GM21390 (cell line): ENCODE measurements around the gene IL1F10.

Experiments used
- ATAC-seq: cut with Tn5 transposase; IDR thresholded peaks from one replicate; pipeline ENCODE4 v1.9.1; 2021; ENCODE audit not compliant: unreplicated experiment

IL1F10 gene

GRCh38 chr2:113058998-113059960 lies 8.5 kb upstream of the IL1F10 start, which contains the start of gene IL36RN:
TSS of gene IL36RN (plus strand) at chr2:113059198. CDS start at chr2:113059439, 241 bp downstream.
- no peak for ATAC-seq

- no peak for ATAC-seq
Measured at GRCh38 chr2:113060396-113060795, 7.4 kb upstream of the IL1F10 start.

GRCh38 chr2:113060796-113061195 lies 7.0 kb upstream of the IL1F10 start:
- ATAC-seq, result no peak

GRCh38 chr2:113061241-113061640 lies 6.5 kb upstream of the IL1F10 start:
- no peak for ATAC-seq

DNA sequence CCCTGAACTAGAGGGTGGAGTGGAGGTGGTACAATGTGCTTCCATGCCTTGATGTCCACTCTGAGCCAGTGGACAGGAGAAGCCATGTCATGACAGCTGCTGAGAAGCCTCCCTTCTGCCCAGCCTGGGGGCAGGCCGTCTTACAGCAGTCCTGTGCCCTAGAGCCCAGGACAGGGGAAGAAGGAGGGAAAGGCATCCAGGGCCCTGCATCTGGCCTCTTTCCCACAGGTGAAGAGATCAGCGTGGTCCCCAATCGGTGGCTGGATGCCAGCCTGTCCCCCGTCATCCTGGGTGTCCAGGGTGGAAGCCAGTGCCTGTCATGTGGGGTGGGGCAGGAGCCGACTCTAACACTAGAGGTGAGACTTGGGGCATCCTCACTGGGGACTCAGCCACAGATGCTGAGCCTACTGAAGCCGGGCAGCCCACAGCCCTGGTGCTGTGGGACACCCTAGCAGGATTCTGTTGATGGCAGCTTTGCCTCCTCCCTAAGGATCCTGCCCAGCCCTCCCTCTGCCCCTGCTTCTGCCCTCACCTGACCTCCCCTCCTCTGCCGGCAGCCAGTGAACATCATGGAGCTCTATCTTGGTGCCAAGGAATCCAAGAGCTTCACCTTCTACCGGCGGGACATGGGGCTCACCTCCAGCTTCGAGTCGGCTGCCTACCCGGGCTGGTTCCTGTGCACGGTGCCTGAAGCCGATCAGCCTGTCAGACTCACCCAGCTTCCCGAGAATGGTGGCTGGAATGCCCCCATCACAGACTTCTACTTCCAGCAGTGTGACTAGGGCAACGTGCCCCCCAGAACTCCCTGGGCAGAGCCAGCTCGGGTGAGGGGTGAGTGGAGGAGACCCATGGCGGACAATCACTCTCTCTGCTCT lies 5.6 kb upstream of the IL1F10 start:
- no peak for ATAC-seq

- ATAC-seq, result no peak
Measured at GRCh38 chr2:113064281-113064680, 3.5 kb upstream of the IL1F10 start.

DNA sequence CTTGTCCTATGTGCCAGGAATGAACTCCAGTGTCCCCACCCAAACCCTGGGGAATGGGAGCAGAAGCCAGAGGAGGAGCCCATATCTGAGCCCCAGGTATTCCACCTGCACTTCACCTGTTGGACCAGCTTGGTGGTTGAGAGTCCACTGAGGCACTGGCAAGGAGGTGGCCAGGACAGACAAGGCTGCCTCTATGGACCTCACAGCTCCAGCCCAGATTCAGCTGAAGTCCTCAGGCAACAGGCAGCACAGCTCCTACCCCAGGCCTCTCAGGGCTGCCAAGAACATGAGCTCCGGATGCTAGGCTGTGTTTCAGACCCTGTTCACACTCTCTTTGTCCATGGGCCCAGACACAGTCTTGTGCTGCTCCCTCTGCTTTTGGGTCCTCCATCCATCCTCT lies 2.9 kb upstream of the IL1F10 start:
- ATAC-seq, result no peak

DNA sequence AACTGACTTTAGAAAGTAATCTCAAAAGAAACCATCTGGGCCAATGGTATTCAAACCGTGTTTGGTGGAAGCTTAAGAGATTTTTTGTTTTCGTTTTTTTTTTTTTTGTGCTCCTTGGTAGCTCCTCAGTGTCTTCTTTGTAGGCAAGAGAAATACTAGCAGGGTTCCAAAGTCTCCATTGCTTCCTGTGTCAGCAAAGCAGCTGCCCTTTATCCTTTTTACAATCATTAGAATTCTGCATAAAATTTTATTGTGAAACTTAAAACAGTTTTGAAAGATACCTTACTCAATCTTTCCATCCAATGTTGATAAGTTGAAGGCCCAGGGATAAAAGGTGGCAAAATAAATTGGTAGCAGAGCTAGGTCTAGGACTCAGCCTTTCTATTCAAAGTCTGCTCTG lies 479 bp downstream of the IL1F10 start:
- no peak for ATAC-seq

- no peak for ATAC-seq
Measured at GRCh38 chr2:113068706-113069485, 1.1 kb downstream of the IL1F10 start.

GRCh38 chr2:113069676-113070605 lies 2.2 kb downstream of the IL1F10 start:
- ATAC-seq, result no peak

DNA sequence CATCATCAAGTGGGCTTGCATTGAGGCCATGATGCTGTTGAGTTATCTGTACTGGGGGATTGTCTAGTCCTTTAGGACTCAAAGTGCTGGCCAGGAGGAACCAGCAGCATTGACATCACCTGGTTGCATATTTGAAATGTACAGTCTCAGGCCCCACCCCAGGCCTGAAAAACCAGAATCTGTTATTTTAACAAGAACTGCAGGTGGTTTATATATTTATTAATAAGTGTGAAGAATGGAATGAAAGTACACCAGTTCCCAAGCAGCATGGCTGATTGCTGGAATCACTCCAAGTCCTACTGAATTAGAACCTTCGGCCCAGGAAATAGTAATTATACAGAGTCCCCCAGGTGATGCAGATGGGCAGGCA lies 2.8 kb downstream of the IL1F10 start:
- no peak for ATAC-seq

- ATAC-seq, result no peak
Measured at GRCh38 chr2:113072584-113072983, 4.8 kb downstream of the IL1F10 start.

DNA sequence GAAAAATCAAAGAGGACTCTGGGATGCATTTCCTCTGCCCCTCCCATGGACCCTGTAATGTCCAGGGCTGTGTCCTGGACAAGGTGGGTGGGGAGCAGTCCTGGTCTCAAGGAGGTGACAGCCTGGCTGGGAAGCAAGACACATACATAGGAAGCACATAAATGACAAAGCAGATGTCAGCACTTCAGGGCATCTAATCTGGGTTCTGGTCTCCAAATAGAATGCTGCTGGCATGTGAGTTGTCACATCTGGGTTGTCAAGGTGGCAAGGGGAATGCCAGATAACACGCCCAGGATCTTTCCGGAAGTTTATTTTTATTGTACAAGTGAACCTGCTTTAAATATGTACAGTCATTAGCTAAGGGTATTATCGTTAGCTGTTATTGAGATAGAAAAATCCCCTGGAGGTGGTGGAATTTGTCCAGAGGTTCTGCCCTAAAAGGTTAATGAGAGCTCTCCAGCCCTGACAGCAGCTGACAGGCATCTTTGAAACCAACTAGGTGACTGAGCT lies 5.6 kb downstream of the IL1F10 start:
- no peak for ATAC-seq

GRCh38 chr2:113075030-113075429 lies 7.3 kb downstream of the IL1F10 start:
- no peak for ATAC-seq

DNA sequence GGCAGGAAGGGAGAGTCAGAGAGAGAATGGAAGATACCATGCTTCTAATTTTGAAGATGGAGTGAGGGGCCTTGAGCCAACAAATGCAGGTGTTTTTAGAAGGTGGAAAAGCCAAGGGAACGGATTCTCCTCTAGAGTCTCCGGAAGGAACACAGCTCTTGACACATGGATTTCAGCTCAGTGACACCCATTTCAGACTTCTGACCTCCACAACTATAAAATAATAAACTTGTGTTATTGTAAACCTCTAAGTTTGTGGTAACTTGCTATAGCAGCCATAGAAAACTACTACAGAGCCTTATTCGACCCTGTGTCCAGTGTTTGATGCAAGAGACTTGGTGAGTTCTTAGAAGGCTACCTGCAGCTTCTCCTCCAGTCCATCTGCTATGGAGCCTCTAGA lies 7.8 kb downstream of the IL1F10 start:
- no peak for ATAC-seq

GRCh38 chr2:113076954-113077669 lies 9.3 kb downstream of the IL1F10 start:
- no peak for ATAC-seq

DNA sequence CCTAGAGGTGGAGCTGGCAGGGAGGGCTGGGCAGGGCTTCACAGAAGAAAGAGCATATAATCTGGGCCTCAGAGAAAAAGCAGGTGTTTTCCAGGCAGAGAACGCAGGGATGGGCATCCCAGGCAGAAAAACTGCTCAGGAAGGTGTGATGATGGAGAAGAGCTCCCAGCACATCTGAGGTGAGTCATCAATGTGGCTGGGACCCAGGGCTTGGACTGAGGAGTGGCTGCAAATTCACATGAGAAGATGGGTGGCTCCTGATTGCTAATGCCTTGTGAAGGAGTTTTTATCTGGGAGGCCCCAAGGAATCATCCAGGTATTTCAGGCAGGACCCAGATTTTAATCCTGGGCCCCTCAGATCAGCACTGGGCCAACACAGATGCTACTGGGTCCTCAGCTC lies 10.2 kb downstream of the IL1F10 start:
- no peak for ATAC-seq

DNA sequence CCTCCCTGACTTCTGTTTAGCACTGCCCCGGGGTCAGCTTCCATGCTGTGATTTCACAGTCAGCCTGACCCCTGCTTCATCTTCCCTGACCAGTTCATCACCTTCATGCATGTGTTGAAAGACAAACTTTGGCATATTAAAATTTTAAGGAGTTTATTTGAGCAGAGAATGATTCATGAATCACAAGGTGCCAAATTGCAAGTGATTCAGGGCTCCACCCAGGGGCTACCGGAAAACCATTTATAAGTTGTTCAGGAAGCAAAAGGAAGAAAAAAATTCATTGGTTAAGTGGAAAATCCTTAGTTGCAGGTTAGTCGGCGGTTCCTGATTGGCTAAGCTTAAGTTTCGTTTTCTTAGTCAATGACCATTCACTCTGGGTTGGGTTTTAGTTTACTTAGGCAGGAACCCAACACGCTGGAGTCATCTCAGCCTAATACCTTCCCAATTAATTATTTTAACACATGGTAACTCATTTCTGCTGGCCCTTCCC lies 10.6 kb downstream of the IL1F10 start:
- ATAC-seq, result no peak

DNA sequence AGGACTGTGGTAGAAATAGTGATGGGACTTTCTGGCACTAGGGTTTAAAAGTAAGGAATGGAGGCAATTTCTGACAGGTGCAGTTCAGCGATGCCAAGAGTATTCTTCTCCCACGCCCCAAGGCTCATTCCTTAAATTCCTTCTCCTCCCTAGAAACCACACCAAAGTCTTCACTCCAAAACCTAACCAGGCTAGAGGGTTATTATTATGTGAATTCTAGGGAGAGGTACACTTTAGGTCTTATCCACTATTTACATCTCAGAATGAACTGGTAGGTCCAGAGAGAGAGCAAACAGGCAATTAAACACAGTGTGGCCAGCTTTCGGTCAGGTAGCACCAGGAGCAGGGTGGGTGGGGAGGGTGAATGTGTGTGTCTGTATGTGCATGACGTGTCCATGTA lies 11.4 kb downstream of the IL1F10 start:
- no peak for ATAC-seq
